ENCODE measurements around the gene FKBP11.

The FKBP11 gene

GRCh38 chr12:48882315-48882687, 43.0 kb downstream of the FKBP11 start:
- no peak overlapping the region for H3K4me2 ChIP-seq (ENCODE audit: low read length)
- TF ChIP-seq EZH2phosphoT487 (IDR thresholded peaks at IDR 0.05; ENCODE audit: low read depth) (no peak), CTCF (IDR thresholded peaks at IDR 0.05; ENCODE audit: low read depth, low read length) (no peak)
- no peaks in the 10 kb centered on the region for H3K36me3 ChIP-seq (replicated peaks; ENCODE audit: low read depth, low read length)
- H4K20me1 ChIP-seq (ENCODE audit: insufficient read depth, low read length), result no peaks in the 10 kb centered on the region
- no peak overlapping the region for H3K4me3 ChIP-seq (ENCODE audit: low read length)
- no peaks in the 10 kb centered on the region for H3K9me3 ChIP-seq (ENCODE audit: insufficient read depth, low read length)
- H3K9ac ChIP-seq (ENCODE audit: low read length), result no peak overlapping the region
- peaks cover 17% of the 10 kb centered on the region for H3K27me3 ChIP-seq (ENCODE audit: low read depth, low read length)
- H3K27ac ChIP-seq (ENCODE audit: low read length), result no peak overlapping the region
- H3K4me1 ChIP-seq (ENCODE audit: low read length), result peaks cover 8% of the 10 kb centered on the region; the same call in 1 of the 2 replicates
- no peaks in the 10 kb centered on the region for H3K79me2 ChIP-seq (ENCODE audit: low read length)
- no peak overlapping the region for H2AFZ ChIP-seq (ENCODE audit: low read depth, low read length)

GRCh38 chr12:48881686-48882314, 43.5 kb downstream of the FKBP11 start:
- Histone ChIP-seq H3K4me1 (ENCODE audit: low read length) (peaks cover 8% of the 10 kb centered on the region; the same call in 1 of the 2 replicates), H3K27ac (ENCODE audit: low read length) (no peak overlapping the region), H3K4me3 (ENCODE audit: low read length) (no peak overlapping the region), H3K9ac (ENCODE audit: low read length) (no peak overlapping the region), H2AFZ (ENCODE audit: low read depth, low read length) (no peak overlapping the region), H3K27me3 (ENCODE audit: low read depth, low read length) (peaks cover 17% of the 10 kb centered on the region), H3K36me3 (replicated peaks; ENCODE audit: low read depth, low read length) (no peaks in the 10 kb centered on the region), H3K79me2 (ENCODE audit: low read length) (no peaks in the 10 kb centered on the region), H3K9me3 (ENCODE audit: insufficient read depth, low read length) (no peaks in the 10 kb centered on the region), H3K4me2 (ENCODE audit: low read length) (no peak overlapping the region), H4K20me1 (ENCODE audit: insufficient read depth, low read length) (no peaks in the 10 kb centered on the region)
- TF ChIP-seq EZH2phosphoT487 (IDR thresholded peaks at IDR 0.05; ENCODE audit: low read depth) (no peak), CTCF (IDR thresholded peaks at IDR 0.05; ENCODE audit: low read depth, low read length) (no peak)

GRCh38 chr12:48880647-48881046, 44.6 kb downstream of the FKBP11 start:
- Histone ChIP-seq H3K36me3 (replicated peaks; ENCODE audit: low read depth, low read length) (no peaks in the 10 kb centered on the region), H3K4me1 (ENCODE audit: low read length) (peaks cover 8% of the 10 kb centered on the region; the same call in 1 of the 2 replicates), H3K4me3 (ENCODE audit: low read length) (no peak overlapping the region), H3K27ac (ENCODE audit: low read length) (no peak overlapping the region), H2AFZ (ENCODE audit: low read depth, low read length) (no peak overlapping the region), H3K4me2 (ENCODE audit: low read length) (no peak overlapping the region), H3K9me3 (ENCODE audit: insufficient read depth, low read length) (no peaks in the 10 kb centered on the region), H3K27me3 (ENCODE audit: low read depth, low read length) (peaks cover 17% of the 10 kb centered on the region), H3K79me2 (ENCODE audit: low read length) (no peaks in the 10 kb centered on the region), H3K9ac (ENCODE audit: low read length) (no peak overlapping the region), H4K20me1 (ENCODE audit: insufficient read depth, low read length) (no peaks in the 10 kb centered on the region)
- TF ChIP-seq CTCF (IDR thresholded peaks at IDR 0.05; ENCODE audit: low read depth, low read length) (no peak), EZH2phosphoT487 (IDR thresholded peaks at IDR 0.05; ENCODE audit: low read depth) (no peak)

GRCh38 chr12:48878548-48878947, 46.7 kb downstream of the FKBP11 start:
- Histone ChIP-seq H3K79me2 (ENCODE audit: low read length) (no peaks in the 10 kb centered on the region), H2AFZ (ENCODE audit: low read depth, low read length) (no peak overlapping the region), H3K9ac (ENCODE audit: low read length) (no peak overlapping the region), H3K4me1 (ENCODE audit: low read length) (peaks cover 8% of the 10 kb centered on the region; the same call in 1 of the 2 replicates), H3K9me3 (ENCODE audit: insufficient read depth, low read length) (no peaks in the 10 kb centered on the region), H3K36me3 (replicated peaks; ENCODE audit: low read depth, low read length) (no peaks in the 10 kb centered on the region), H3K27ac (ENCODE audit: low read length) (no peak overlapping the region), H3K4me3 (ENCODE audit: low read length) (no peak overlapping the region), H3K27me3 (ENCODE audit: low read depth, low read length) (peaks cover 17% of the 10 kb centered on the region), H4K20me1 (ENCODE audit: insufficient read depth, low read length) (no peaks in the 10 kb centered on the region), H3K4me2 (ENCODE audit: low read length) (no peak overlapping the region)
- TF ChIP-seq EZH2phosphoT487 (IDR thresholded peaks at IDR 0.05; ENCODE audit: low read depth) (no peak), CTCF (IDR thresholded peaks at IDR 0.05; ENCODE audit: low read depth, low read length) (no peak)

Data from OCI-LY3 (cell line).